GM10266 (cell line): ENCODE results near the gene CAMKK2.

Source experiments
- DNase-seq: peaks from one replicate; pipeline ENCODE4 v3.0.0; 2012; ENCODE audit errors: extremely low spot score
- TF ChIP-seq, protein P1 (sequence below): IDR thresholded peaks from 2 replicates; pipeline ENCODE4 v1.5.1; 2012; ENCODE audit warnings: mild to moderate bottlenecking, low read depth; ENCODE audit not compliant: control insufficient read depth, insufficient read depth; ENCODE audit errors: missing control alignments

The CAMKK2 gene

GRCh38 chr12:121278169-121279070, 18.1 kb downstream of the CAMKK2 start:
- TF ChIP-seq, protein P1, sequence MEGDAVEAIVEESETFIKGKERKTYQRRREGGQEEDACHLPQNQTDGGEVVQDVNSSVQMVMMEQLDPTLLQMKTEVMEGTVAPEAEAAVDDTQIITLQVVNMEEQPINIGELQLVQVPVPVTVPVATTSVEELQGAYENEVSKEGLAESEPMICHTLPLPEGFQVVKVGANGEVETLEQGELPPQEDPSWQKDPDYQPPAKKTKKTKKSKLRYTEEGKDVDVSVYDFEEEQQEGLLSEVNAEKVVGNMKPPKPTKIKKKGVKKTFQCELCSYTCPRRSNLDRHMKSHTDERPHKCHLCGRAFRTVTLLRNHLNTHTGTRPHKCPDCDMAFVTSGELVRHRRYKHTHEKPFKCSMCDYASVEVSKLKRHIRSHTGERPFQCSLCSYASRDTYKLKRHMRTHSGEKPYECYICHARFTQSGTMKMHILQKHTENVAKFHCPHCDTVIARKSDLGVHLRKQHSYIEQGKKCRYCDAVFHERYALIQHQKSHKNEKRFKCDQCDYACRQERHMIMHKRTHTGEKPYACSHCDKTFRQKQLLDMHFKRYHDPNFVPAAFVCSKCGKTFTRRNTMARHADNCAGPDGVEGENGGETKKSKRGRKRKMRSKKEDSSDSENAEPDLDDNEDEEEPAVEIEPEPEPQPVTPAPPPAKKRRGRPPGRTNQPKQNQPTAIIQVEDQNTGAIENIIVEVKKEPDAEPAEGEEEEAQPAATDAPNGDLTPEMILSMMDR = no peak
- no peak for DNase-seq

DNA sequence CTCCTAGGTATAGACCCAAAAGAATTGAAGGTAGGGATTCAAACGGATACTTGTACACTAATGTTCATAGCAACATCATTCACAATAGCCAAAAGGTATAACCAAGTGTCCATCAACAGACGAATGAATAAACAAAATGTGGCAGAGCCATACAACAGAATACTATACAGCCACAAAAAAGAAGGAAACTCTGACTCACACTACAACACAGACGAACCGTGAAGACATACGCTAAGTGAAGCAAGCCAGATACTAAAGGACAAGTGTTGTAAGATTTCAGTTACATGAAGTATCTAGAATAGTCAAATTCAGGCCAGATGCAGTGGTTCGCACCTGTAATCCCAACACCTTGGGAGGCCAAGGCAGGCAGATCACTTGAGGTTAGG, 19.1 kb downstream of the CAMKK2 start:
- no peak for DNase-seq

GRCh38 chr12:121274036-121274763, 22.3 kb downstream of the CAMKK2 start:
- no peak for DNase-seq
- TF ChIP-seq, protein P1 = no peak

More for the DNA sequence above, 19.1 kb downstream of the CAMKK2 start:
- TF ChIP-seq, protein P1 = no peak

DNA sequence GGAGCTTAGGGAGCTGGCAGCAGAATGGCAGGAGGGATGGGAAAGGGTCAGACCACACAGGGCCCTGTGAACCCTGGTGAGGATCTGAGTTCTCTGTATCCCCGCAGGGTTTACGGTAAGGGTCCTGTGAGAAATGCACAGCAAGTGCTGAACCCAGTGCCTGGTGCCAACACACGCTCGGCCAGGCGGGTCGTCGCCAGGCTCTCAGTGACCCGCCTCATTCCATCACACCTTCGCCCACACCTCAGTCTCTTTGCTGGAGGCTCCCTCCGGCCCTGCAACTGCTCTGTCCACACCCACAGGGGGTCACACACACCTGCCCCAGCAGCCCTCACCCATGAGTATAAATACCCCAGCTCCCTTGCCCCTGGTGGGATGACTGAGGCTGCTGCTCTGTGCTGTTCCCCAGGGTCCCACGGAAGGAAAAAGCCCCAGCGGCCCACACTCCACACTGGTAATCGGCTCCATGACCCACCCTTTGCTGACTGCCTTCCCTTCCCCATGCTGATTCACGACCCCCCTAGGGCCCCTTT, 23.1 kb downstream of the CAMKK2 start:
- no peak for DNase-seq
- TF ChIP-seq, protein P1 = no peak

GRCh38 chr12:121267822-121268221, 28.7 kb downstream of the CAMKK2 start:
- TF ChIP-seq, protein P1 = no peak
- DNase-seq = no peak

DNA sequence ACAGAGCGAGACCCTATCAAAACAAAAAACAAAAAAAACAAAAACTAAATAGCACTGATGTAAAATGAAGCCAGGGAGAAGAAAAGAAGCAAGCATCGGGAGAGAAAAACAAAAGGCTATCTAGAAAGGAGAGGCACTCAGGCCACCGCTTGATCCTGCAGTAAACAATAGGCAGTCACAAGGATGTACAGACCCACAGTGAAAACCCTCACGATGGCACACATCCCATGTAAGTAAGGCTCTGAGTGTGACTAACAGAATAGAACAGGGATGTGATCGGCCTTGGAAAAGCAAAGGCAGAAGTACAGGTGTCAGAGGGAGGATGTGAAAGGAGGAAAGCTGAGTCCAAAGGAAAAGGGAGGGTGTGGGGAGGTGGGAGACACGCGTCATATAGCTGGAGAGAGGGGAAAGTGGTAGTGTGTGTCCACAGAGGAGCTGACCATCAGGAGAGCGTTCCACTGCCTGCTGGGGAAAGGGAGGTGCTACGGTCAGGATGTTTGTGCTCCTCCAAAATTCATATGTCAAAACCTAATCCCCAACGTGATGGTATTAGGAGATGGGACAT, 31.5 kb downstream of the CAMKK2 start:
- TF ChIP-seq, protein P1 = no peak
- DNase-seq = no peak
